NCI-H187 treated with DMSO at 0.1 percent for 48 hours (cell line): Measurements from ENCODE around the gene ST3GAL4.
A peak's percentile ranks its signal among the peaks of the same experiment; 100 is the strongest.

ENCODE experiments used
- DNase-seq: peaks from one replicate; lab custom pipeline; 2025; lab: John Stamatoyannopoulos, UW

ST3GAL4 gene

DNA sequence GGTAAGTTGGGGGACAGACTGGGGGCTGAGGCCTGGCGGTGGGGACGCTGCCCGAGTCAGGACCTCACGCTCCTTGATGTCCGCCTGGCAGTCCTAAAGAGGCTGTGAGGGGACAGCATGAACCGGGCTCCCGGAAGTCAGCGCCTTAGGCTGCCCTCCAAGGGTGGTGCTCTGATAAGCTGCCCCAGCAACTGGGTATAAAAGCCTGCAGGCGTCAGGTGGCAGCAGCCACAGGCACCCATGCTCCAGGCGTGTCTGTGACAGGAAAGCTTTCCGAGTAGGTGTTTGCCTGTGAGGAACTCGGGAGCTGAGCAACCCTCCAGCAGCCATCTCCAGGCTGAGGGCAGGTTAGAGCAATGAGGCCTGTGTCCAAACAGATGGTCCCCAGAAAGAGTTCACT lies 53.0 kb downstream of the ST3GAL4 start:
- no peak for DNase-seq

DNA sequence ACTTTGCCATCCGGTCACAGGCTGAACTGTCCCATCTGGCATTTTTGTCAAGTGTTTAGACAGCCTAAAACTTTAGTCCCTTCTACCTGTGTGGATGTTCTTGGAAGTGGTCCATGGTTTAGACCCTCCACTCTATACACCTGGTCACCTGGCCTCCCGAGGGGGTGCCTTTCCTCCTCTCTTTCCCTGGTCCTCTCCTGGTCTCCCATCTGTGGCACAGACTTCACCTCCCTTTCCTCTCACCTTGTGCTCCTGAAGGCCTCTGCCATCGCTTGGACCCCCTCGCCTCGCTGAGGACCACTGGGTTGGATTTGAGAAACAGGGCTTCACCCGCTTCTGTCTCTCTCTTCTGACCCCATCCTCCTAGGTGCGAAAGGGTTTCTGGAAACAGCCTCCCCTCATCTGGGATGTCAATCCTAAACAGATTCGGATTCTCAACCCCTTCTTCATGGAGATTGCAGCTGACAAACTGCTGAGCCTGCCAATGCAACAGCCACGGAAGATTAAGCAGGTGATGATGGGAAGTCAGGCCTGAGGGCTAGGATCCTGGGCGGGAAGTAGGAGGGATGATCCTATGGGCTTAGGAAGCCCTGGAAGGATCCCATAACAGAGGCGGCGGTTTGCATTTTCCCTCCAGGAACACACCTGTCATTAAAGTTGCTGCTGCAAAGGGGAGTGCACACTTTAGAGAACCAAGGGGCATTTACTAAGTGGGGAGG lies 53.6 kb downstream of the ST3GAL4 start:
- no peak for DNase-seq

DNA sequence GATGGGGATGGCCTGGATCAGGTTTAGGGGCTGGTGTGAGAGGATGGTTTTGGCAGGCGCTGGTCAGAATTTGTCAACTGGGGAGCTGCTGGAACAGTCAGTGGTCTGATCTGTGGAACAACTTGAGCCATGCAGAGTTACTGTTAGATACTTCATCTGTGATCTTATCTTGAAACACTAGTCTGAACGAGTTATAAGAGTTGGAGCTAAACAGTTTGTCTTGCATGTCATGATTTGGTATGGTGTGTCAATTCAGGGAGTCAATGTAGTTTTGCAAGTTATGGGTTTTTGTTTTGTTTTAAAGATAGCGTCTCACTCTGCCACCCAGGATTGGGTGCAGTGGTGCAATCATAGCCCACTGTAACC lies 54.1 kb downstream of the ST3GAL4 start:
- no peak for DNase-seq

DNA sequence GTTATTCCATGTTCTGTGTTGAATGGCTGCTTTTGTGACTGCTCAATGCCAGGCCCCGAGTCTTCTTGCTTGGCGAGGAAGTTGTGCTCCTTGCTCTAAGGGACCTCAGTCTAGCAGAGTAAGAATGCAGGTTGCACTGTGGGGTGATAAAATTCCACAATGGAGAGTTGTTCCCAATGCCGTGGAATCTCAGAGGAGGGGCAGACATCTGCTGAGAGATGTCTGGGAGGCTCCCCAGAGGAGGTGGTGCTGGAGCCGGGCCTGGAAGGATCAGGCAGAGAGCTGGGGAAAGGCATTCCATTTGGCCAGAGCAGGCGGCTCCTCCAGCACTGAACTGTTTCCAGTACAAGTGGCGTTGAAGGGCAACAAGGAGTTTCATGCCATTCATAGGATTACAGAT lies 55.2 kb downstream of the ST3GAL4 start:
- DNase-seq = no peak

DNA sequence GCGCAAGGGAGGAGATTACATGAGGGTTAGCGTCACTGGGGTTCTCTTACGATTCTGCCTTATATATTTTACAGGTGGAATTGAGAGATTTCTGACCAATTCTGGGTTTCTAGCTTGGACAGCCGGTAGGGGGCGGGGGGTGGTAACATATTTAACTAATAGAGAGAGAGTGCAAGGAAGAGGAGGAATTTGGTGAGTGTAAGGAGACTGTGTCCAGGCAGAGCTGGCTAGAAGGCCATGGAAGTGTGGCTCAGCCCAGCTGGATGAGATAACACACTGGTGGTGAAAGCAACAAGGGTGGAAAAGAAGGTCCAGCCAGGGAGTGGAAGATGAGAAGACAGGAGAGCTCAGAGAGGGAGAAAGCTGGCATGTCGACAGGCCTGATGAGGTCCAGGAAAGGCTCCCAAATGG lies 56.5 kb downstream of the ST3GAL4 start:
- no peak for DNase-seq

DNA sequence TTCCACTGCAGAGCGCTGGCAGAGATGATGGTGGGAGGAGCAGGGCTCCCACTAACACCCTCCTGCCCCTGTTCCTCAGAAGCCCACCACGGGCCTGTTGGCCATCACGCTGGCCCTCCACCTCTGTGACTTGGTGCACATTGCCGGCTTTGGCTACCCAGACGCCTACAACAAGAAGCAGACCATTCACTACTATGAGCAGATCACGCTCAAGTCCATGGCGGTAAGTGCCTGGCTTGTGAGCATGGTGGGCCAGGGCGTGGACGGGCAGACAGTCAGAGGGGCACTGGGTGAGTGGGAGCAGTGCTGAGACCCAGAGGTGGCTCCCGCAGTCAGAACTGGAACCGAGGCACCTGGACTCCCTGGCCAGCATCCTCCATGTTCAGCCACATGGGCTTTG lies 57.9 kb downstream of the ST3GAL4 start:
- no peak for DNase-seq

DNA sequence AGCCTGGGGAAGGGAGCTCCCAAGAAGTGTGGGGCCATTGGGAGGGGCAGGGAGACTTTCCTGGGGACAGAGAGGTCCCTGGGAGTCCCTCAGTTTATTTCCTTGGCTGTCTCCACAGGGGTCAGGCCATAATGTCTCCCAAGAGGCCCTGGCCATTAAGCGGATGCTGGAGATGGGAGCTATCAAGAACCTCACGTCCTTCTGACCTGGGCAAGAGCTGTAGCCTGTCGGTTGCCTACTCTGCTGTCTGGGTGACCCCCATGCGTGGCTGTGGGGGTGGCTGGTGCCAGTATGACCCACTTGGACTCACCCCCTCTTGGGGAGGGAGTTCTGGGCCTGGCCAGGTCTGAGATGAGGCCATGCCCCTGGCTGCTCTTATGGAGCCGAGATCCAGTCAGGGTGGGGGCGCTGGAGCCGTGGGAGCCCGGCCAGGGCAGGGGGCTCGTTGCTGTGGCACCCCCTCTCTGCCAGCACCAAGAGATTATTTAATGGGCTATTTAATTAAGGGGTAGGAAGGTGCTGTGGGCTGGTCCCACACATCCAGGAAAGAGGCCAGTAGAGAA lies 58.4 kb downstream of the ST3GAL4 start:
- DNase-seq = no peak

DNA sequence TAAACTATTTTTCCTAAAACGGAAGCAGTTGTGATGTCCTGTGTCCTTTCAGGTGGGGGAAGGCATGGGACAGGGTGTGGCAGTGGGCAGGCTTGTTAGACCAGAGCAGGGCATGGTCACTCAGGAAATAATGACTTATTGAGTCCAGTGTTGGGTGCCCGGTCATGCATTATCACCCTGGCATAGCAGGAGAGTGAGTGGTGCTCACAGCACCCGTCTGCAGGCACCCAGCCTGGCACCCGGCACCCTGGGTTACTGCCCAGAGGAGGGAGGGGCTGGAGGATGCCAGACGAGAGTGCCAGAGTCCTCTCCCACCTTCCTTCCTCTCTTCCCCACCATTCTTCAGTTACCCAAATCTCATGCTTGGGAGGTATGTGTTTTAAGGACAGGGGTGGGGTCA lies 59.1 kb downstream of the ST3GAL4 start:
- DNase-seq = no peak

DNA sequence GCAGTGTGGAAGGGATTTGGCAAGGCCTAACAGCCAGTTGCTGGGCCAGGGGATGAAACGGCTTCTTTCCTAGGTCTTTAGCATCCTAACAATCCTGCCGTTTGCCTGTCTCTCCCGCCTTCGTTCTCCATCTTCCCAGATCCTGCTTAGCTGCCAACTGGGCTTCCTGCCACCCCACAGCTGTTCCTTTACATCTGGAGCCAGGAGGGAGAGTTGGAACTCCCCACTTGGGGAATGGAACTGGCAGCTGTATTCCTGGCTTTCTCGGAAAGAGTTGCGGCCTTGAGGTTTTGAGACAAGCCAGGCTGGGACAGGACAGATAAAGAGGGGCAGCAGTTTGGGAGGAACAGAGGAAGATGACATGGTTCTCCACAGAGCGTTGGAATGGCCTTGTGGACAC lies 59.6 kb downstream of the ST3GAL4 start:
- DNase-seq = no peak

DNA sequence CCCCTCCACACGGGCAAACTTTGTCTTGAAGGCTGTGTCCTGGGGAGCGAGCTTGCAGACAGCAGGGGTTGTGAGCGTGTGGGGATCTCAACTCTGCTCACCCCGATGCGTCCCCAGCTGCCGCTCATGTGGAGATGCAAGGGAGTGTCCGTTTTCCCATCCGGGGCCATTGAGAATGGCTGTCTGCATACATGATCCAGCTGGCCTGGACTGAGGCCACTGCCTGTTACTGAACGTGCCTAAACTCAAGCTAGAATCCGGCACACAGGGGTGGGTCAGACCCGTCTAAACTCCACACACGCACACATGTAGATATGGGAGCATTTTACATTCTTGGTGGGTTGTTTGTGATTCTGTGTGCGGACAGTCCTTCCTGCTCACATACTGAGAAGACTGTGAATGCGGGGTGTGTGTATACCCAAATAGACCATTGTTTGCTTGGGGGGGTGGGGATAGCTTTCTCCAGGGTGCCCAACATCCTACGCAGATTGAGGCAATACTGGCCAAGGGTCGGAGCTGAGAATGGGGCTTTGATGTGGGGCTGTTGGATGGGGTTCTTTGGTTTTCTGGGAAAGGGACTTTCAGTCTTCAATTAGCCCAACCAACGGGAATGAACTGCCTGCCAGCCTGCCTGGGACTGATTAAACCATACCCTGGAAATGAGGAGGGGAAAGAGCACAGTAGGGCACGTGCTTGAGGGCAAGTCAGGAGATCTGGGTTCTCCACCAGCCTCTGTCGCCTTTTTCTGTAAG lies 60.4 kb downstream of the ST3GAL4 start:
- no peak for DNase-seq

DNA sequence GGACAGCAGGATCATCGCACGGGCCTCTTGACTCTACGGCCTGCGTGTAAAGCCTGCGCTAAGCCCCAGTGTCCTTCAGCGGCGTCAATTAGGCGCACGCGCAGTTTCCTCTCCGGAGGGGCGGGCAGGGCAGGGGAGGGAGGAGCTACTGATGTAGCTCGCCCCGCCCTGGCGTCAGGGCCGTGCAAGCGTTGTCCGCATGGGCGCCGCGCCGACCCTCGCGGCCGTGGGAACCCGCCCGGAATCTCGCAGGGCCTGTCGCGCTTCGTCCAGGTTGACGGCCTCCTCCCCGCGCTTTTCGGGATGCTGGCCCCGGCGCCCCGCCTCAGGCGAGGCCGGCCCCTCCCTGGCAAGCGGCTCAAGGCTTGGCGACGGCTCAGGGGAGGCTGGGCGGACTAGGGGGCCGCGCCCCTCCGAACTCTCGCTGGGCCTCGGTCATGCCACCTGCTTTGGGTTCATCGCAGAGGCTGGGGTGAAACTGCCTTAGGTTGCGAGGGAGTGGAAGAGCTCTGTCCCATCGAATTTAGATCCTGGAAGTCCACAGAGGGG lies 61.1 kb downstream of the ST3GAL4 start:
- peak; percentile 48 for DNase-seq

DNA sequence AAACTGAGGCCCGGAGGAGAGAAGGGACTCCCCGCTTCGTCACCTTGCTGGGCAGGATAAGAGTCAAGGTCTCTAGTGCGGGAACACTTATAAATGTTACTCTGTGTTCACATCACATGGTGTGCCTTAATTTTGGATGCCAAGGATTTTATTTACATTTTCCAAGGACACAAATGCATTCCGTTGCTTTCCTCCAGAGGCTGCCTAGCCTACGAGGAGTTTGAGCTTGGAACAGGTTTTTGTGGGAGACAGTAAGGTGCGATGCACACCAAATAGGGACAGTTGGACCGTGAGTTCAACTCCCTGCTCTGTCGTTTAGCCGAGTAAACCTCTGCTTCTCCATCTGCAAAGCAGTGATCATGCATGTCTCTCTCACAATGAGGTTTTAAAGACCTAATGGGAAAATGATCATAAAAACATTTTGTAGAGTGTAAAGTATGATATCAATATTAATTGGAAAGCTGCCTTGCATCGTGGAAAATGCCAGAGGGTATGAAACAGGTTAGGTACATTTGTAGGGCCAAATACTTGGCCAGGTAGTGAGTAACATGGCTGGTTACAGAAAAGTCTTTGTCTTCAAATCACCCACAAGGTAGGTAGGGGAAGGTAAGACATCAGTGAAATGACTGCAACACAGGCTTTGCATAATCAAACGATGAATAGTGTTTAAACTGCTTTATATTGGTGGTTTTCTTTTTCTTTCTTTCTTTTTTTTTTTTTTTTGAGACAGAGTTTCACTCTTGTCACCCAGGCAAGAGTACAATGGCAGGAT lies 61.8 kb downstream of the ST3GAL4 start:
- no peak for DNase-seq

DNA sequence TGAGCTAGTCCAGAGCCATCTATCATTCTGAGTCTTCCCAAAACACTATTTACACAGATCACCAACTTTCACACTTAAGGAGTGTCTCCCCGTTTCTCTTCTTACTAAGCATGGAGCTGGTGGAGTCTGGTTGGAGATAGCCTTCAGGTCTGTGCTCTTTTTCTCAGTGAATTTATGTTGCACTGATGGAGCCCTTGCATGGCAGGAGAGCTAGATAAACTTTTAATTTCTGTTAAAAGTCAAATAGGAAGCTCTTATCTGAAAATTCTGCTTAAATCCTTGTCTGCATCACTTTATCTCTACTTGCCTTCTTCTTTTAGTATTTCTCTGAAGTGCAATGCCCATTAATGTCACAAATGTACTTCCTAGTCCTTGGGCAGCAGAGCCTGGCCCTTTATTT lies 63.4 kb downstream of the ST3GAL4 start:
- no peak for DNase-seq

DNA sequence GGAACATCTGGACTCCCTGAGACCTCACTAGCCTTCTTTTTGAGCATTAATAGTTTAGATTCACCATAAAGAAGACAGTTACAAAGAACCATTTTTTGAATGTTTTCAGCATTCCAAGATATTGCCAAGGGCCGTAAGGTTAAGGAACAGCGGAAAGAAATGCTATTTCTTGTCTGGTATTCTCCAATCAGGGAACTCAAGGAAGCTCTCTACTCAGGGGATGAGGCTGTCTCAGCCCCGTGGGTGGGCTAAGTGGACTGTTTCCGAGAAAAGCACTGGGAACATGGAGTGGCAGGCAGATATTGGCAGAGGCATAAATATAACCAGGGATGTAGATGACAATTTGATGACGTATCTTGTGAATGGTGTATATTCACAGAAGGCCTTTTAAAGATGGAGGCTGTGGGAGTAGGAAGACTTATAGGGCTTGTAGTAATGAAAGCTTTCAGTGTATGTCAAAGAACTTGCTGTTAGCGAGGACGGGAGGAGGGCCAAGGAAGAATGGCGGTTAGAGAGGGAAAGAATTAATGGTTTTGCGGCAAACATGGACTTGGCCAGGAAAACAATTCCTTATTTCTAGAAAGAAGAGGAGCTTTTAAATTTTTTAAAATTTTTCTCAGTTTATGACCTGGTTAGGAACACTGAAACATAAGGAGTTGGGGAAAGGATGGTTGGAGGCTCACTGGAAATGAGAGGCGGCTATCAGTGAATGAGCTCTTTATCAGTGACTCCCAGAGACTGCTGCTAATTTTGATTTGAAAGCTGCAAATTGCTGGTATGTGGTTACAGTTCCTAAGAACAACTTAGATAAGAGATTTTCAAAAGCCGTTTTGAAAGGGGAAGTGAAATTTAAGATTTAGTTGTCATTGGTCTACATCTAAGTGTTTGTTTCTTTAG lies 64.6 kb downstream of the ST3GAL4 start:
- DNase-seq = no peak

DNA sequence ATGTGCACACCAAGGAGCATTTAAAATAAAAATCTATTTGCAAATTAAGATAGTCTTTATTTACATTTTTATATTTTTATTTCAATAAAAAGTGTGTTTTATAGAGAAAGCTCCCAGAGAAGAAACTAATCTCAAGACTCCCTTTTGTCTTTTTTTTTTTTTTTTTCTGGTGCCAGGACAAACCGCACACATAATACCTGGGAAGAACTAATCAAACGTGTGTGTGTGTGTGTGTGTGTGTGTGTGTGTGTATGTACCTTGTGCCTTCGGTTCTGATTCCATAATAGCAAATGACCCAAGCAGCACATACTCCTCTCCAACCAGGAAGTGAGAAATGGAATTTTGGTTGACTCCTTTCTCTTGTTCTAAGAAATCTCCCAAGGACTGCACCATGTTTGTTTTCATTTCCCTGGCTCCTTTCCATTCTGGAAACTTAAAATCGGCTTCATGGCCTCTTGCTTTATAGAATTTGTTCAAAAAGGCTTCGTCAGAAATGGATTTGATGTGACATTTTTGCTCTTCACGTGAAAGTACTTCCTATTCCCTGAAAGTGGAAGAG lies 65.3 kb downstream of the ST3GAL4 start:
- no peak for DNase-seq

DNA sequence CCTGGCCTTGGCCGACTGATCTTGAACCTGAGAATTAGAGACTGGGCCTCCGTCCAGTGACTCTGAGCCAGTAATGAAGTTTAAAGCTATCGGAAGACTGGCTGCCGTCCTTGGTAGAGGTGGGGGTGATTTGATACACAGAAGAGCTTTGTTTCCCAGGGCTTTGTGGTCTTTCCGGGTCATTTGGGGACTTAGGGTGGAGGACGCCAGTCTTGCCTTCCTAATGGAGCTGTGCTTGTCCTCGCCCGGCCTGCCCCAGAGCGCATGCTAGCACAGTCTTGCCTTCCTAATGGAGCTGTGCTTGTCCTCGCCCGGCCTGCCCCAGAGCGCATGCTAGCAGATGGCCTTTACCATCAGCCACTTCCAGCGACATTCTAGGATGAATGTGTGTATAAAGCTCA lies 65.8 kb downstream of the ST3GAL4 start:
- no peak for DNase-seq

DNA sequence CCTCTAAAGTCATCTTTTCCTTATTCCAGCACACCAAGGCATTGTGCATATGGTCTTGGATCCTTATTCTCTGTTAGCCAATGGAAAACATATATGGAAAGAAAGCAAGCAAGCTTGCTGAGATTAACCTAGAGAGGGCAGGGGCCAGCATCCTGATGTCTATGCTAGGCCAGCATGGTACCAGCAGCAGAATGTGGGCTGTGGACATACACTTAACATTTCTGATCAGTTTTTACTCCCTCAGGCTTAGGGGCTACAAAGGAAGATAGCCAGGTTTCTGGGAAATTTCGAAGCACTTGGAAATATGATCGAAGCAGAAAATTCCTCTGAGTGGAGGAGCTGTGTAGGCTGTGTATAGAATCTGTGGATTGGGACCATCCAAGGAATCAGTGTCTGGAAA lies 67.0 kb downstream of the ST3GAL4 start:
- DNase-seq = no peak

DNA sequence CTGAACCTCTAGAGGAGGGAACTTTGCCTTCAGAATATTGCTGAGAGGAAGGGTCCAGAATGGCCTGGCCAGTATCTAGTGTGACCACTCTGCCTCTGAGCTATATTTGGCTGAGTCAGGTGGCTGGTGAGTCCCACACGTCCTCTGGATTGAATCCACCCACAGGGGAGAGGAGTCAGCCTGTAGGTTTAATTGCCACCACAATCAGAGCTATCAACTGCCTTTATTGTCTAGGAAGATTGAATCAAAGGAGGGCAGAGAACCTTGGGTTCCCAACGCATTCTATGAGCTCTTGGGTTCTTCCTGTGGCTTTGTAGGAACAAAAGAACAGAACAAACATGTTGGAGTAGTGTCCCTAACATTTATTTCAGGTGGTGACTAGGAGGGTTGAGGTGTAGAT lies 67.7 kb downstream of the ST3GAL4 start:
- DNase-seq = no peak

DNA sequence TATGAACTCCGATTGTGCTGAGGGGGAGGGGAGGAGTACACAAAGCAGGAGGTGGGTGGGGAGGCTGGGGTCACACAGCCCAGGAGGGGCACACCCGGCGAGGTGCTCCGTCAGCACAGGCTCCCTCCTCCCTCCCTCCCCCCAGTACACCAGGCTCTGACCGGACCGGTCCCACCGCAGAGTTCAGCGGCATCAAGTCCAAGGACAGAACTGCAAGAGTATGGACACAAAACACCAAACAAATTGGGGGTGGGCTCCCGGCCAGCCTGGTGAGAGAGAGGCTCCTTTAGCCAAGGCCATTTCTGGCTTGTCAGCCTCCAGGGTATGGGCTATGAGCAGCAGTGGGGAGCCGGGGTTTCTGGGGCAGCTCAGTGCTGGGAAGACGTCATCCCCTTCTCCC lies 68.3 kb downstream of the ST3GAL4 start:
- no peak for DNase-seq

DNA sequence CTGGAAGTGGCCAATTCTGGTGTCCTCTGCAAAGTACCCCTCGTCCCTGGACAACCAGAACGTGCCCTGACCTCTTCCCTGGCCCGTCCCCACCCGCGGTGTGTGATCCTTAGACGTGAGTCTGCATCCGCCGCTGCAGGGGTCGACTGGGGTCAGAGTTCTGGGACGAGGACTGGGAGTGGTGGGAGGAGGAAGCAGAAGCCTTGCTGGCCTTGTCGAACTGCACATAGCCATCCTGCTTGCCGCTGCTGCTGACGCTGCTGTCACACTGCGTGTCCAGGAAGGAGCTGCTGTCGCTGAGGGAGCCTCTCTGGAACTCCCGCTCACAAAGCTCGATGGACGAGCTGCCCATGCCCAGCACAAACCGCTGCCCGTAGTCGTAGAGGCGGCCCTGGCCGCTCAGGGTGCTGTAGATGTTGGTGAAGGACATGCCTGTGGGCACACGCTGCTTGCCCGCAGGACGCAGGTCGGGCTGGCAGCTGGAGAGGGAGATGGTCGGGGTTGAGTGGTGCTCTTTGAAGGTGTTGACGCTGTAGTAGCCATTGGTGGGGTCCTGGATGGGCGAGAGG lies 69.1 kb downstream of the ST3GAL4 start:
- DNase-seq = no peak

DNA sequence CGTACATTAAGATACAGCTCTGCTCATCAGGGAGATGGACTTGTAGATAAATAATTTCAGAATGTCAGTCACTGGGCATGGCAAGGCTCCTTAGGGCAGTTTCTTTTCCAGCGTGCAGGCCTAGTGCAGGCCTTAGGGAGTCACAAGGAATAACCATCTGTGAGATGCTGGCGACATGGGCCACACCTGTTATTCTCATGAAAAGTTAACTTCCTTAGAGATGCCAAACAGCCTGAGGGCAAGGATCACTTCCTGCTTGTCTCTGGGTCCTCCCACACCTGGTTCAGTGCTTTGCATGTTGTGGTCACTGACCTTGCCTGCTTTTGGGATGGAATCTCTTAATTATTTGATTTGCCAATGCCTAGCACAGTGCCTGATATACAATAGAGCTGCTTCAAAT lies 70.6 kb downstream of the ST3GAL4 start:
- no peak for DNase-seq
